Colonic mucosa (tissue), 4 donors: ENCODE measurements around the gene RNLS. TPM values are rescaled to one million over a fixed set of nuclear protein-coding genes. Genes with fewer than 3 reads are reported as not detected.

ENCODE experiments used
- DNase-seq: peaks from one replicate; pipeline ENCODE4 v3.0.0-alpha.2; 2020
- H3K27ac ChIP-seq: fragments of 200-600 bp; one replicate; pipeline ENCODE4 v1.8.0; 2021
- H3K27me3 ChIP-seq: fragments of 200-600 bp; one replicate; pipeline ENCODE4 v1.8.0; 2021
- H3K36me3 ChIP-seq: fragments of 200-600 bp; one replicate; pipeline ENCODE4 v1.8.0; 2021
- H3K4me1 ChIP-seq: fragments of 200-600 bp; one replicate; pipeline ENCODE4 v1.8.0; 2021; ENCODE audit warnings: mild to moderate bottlenecking
- H3K4me3 ChIP-seq: fragments of 200-600 bp; one replicate; pipeline ENCODE4 v1.8.0; 2021
- H3K9ac ChIP-seq, 2 donors: one replicate each; pipeline ENCODE4 v1.7.0; 2013; ENCODE audit warnings: control low read depth in 2 of 2, low read depth in 2 of 2, low read length in 2 of 2
- H3K9me3 ChIP-seq: fragments of 200-600 bp; one replicate; pipeline ENCODE4 v1.8.0; 2021
- CTCF ChIP-seq: fragments of 200-600 bp; IDR thresholded peaks from one replicate; pipeline ENCODE4 v1.8.0; 2022; ENCODE audit warnings: antibody characterized with exemption, mild to moderate bottlenecking
- intact Hi-C: fragments of 100-400 bp; cut with DNase I; formaldehyde crosslinking; loops from one replicate; pipeline ENCODE4 v1.14.1; 2022
- total RNA-seq, 2 donors: library from RNA; stranded (reverse); fragmentation: NEBNext Ultra II Directional in 1 of 2; extraction: Animal tissue kit (Norgen Biotek cat#: 25700) in 1 of 2; gene quantifications; one replicate each; pipeline ENCODE4 v1.2.1, GENCODE V29; 2021
- donor health status: healthy.
- donor health status: DM: no; HTN: no; CAD: no.
- donor health status: DM: no; HTN: no; CAD: no.

The RNLS gene
- total RNA-seq, 2 donors from 2014 or later: 13.0 to 19.1 TPM

GRCh38 chr10:88553116-88553752, 29.9 kb downstream of the RNLS start:
- no peak overlapping the region for H3K27ac ChIP-seq
- H3K4me1 ChIP-seq: no peaks in the 10 kb centered on the region
- no peaks in the 10 kb centered on the region for H3K36me3 ChIP-seq
- intact Hi-C loops: loop anchor here (5.0 kb wide), 2 partner anchors 151 to 701 kb away; no protein-coding TSS in a partner anchor
- H3K9me3 ChIP-seq: no peaks in the 10 kb centered on the region
- peak; percentile 81 for TF ChIP-seq CTCF
- no peaks in the 10 kb centered on the region for H3K27me3 ChIP-seq
- no peak overlapping the region for H3K9ac ChIP-seq
- peak; percentile 37 for DNase-seq
- H3K4me3 ChIP-seq: no peak overlapping the region

- Histone ChIP-seq H3K36me3 (no peaks in the 10 kb centered on the region), H3K27me3 (no peaks in the 10 kb centered on the region), H3K9me3 (no peaks in the 10 kb centered on the region), H3K27ac (no peak overlapping the region), H3K9ac (no peak overlapping the region), H3K4me1 (no peaks in the 10 kb centered on the region), H3K4me3 (no peak overlapping the region)
- intact Hi-C loops: loop anchor here (5.0 kb wide), 2 partner anchors 149 to 699 kb away; no protein-coding TSS in a partner anchor
- TF ChIP-seq CTCF: no peak
- no peak for DNase-seq
These were observed 31.9 kb downstream of the RNLS start for GRCh38 chr10:88551246-88551645.

GRCh38 chr10:88546497-88546896, 36.6 kb downstream of the RNLS start:
- intact Hi-C loops: no loop called here
- Histone ChIP-seq H3K4me3 (no peak overlapping the region), H3K27me3 (no peaks in the 10 kb centered on the region), H3K27ac (no peak overlapping the region), H3K9me3 (no peaks in the 10 kb centered on the region), H3K9ac (no peak overlapping the region), H3K4me1 (no peaks in the 10 kb centered on the region), H3K36me3 (no peaks in the 10 kb centered on the region)
- TF ChIP-seq CTCF: no peak
- no peak for DNase-seq

GRCh38 chr10:88545359-88545758, 37.8 kb downstream of the RNLS start:
- no peak for DNase-seq
- H3K4me1 ChIP-seq: no peaks in the 10 kb centered on the region
- no peaks in the 10 kb centered on the region for H3K9me3 ChIP-seq
- H3K4me3 ChIP-seq: no peak overlapping the region
- H3K27me3 ChIP-seq: no peaks in the 10 kb centered on the region
- intact Hi-C loops: no loop called here
- H3K9ac ChIP-seq: no peak overlapping the region
- no peaks in the 10 kb centered on the region for H3K36me3 ChIP-seq
- H3K27ac ChIP-seq: no peak overlapping the region
- TF ChIP-seq CTCF: no peak

DNA sequence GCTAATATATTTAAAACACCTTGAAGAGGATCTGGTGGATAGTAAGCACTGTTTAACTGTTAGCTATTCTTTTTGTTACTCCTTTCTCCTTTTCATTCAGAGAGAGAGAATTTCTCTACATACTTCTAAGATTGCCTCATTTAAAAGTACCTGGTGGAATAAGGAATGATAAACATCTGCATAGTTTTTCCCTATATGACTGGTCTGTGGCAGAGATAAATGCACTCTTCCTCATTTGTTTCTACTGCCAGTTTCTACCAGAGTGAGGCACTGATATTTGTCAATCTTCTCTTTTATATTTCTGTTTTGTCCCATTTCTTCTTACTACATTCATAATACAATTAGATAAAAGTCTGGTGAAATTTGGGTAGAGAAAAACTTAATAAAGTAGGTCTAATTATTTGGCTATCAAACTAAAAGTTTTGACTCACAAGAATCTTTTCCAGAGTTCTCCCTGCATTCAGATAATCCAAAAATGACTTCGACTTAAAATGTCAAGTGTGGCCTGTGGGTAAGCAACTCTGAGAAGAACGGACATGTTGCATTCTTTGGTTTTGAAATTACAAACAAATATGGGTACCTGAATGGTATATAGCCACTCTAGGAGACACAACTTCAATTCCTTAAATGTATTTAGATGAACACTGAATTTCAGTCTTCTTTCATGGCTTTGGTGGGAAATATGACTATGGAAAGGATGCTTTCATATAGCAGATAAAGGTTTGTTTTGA, 38.8 kb downstream of the RNLS start:
- TF ChIP-seq CTCF: no peak
- H3K27me3 ChIP-seq: no peaks in the 10 kb centered on the region
- DNase-seq: no peak
- H3K9me3 ChIP-seq: no peaks in the 10 kb centered on the region
- no peaks in the 10 kb centered on the region for H3K36me3 ChIP-seq
- intact Hi-C loops: no loop called here
- no peak overlapping the region for H3K4me3 ChIP-seq
- no peaks in the 10 kb centered on the region for H3K4me1 ChIP-seq
- no peak overlapping the region for H3K9ac ChIP-seq
- H3K27ac ChIP-seq: no peak overlapping the region
